Neutrophil (primary cell): ENCODE data around the gene USP5.
"Not testable (repeated sequence)": the region's sequence is repeated elsewhere in the genome, so short reads cannot be mapped to it uniquely, and the experiment has no call there.

Experiments used
- H3K27ac ChIP-seq: fragments of 200-600 bp; sonication (generic); 2 replicates; pipeline ENCODE4 v1.5.1; 2016; ENCODE audit warnings: mild to moderate bottlenecking, moderate library complexity
- H3K27me3 ChIP-seq: fragments of 200-600 bp; sonication (generic); 2 replicates; pipeline ENCODE4 v1.6.0; 2016; ENCODE audit warnings: mild to moderate bottlenecking
- H3K36me3 ChIP-seq: fragments of 200-600 bp; sonication (generic); 2 replicates; pipeline ENCODE4 v1.5.1; 2017
- H3K4me1 ChIP-seq, 2 experiments: fragments of 200-600 bp in 1 of 2; sonication (generic) in 1 of 2; 1 replicate in 1 of 2; 2 replicates in 1 of 2; pipeline versions ENCODE4 v1.5.1 to v1.6.1; 2013 to 2016; ENCODE audit warnings: low read depth in 1 of 2, low read length in 1 of 2, mild to moderate bottlenecking in 1 of 2, moderate library complexity in 1 of 2; ENCODE audit not compliant: control insufficient read depth in 1 of 2, insufficient read depth in 1 of 2
- H3K4me3 ChIP-seq, 2 experiments: fragments of 200-600 bp in 1 of 2; sonication (generic) in 1 of 2; 1 replicate in 1 of 2; 2 replicates in 1 of 2; pipeline ENCODE4 v1.5.1; 2013 to 2016; ENCODE audit warnings: low read depth in 1 of 2, low read length in 1 of 2, mild to moderate bottlenecking in 1 of 2, moderate library complexity in 1 of 2
- H3K9me3 ChIP-seq: fragments of 200-600 bp; sonication (generic); 2 replicates; pipeline ENCODE4 v1.5.1; 2016
- TF ChIP-seq, protein P1 (sequence below): fragments of 200-600 bp; sonication (generic); IDR thresholded peaks from 2 replicates; pipeline ENCODE4 v1.5.1; 2016; ENCODE audit warnings: antibody characterized with exemption

Gene USP5

DNA sequence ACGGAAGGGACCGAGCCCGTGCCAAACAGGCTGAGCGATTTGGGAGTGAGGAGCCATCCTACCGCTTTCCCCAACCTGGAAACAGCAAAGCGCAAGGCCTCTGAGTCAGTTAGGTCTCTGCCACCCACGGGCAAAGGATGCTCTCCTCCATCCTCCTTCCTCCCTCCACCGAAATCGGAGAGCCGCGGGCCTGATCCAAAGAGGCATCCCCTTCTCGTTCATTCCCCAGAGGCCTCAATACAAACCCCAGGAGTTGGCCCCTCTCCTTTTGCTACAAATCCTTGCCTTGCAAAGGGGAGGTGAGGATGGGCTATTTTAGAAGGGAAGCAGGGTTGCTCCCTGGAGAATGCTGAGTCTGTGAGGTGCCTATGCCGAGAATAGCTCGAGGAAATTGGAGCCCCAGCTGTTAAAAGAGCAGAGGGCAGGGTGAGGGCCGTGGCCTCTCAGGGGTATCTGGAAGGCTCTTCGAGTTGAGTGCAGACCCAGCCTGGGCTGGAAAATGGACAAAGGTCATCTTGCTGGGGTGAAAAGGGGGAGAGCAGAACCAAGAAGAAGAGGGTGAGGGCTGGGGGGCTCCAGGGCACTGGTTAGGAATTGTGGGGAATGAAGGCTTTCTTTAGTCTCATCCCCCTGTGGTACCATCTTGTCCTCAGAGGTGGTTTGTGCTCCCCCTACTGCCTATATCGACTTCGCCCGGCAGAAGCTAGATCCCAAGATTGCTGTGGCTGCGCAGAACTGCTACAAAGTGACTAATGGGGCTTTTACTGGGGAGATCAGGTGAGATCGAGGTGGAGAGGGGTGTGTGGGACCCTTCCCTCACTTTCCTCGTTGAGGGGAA lies 16.5 kb downstream of the USP5 start:
- Histone ChIP-seq H3K4me3 (peak overlapping the region; percentile 92 to 98), H3K9me3 (no peaks in the 10 kb centered on the region), H3K4me1 (peaks cover 58 to 60% of the 10 kb centered on the region in 2 experiments), H3K36me3 (peaks cover 24% of the 10 kb centered on the region), H3K27me3 (no peaks in the 10 kb centered on the region), H3K27ac (peak overlapping the region; percentile 86)
- TF ChIP-seq, protein P1, sequence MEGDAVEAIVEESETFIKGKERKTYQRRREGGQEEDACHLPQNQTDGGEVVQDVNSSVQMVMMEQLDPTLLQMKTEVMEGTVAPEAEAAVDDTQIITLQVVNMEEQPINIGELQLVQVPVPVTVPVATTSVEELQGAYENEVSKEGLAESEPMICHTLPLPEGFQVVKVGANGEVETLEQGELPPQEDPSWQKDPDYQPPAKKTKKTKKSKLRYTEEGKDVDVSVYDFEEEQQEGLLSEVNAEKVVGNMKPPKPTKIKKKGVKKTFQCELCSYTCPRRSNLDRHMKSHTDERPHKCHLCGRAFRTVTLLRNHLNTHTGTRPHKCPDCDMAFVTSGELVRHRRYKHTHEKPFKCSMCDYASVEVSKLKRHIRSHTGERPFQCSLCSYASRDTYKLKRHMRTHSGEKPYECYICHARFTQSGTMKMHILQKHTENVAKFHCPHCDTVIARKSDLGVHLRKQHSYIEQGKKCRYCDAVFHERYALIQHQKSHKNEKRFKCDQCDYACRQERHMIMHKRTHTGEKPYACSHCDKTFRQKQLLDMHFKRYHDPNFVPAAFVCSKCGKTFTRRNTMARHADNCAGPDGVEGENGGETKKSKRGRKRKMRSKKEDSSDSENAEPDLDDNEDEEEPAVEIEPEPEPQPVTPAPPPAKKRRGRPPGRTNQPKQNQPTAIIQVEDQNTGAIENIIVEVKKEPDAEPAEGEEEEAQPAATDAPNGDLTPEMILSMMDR: no peak

DNA sequence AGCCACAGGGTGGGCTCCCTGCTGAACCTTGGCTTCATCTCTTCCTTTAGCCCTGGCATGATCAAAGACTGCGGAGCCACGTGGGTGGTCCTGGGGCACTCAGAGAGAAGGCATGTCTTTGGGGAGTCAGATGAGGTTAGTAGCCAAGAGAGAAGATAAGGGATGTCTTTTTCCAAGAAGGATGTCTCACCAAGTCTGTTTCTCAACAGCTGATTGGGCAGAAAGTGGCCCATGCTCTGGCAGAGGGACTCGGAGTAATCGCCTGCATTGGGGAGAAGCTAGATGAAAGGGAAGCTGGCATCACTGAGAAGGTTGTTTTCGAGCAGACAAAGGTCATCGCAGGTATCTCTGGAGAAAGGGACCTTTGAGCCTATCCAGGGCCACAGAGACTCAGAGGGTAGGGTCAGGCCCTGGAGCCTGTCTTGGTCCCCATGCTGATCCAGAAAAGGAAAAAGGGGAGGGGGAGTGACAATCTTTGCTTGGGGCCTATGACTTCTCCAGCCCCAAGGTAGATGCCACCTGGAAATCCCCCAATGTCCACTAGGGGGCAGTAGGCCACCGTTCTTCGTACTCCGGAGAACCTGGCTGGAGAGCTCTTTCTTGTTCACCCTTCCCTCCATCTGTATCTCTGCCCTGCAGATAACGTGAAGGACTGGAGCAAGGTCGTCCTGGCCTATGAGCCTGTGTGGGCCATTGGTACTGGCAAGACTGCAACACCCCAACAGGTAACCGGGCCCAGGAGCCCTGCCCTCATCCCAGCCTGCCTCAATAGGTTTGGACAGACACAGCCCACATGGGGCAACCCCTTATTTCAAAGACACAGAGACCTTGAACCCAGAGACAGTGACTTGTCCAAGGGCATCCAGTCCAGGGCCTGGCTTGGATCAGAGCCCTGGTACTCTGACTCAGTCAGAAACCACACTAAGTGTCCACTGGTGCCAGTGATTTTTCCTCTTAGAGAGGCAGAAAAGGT lies 17.4 kb downstream of the USP5 start:
- Histone ChIP-seq H3K4me3 (peak overlapping the region; percentile 92 to 98), H3K27ac (peak overlapping the region; percentile 86)
- TF ChIP-seq, protein P1: peak; percentile 94

DNA sequence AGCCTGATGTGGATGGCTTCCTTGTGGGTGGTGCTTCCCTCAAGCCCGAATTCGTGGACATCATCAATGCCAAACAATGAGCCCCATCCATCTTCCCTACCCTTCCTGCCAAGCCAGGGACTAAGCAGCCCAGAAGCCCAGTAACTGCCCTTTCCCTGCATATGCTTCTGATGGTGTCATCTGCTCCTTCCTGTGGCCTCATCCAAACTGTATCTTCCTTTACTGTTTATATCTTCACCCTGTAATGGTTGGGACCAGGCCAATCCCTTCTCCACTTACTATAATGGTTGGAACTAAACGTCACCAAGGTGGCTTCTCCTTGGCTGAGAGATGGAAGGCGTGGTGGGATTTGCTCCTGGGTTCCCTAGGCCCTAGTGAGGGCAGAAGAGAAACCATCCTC lies 18.4 kb downstream of the USP5 start:
- Histone ChIP-seq H3K4me1 (peaks cover 70 to 72% of the 10 kb centered on the region in 2 experiments), H3K27ac (peak overlapping the region; percentile 86), H3K36me3 (peaks cover 21% of the 10 kb centered on the region)
- H3K9me3 ChIP-seq, H3K4me3 ChIP-seq, H3K27me3 ChIP-seq: not testable (repeated sequence)

More for the DNA sequence above, 17.4 kb downstream of the USP5 start:
- peaks cover 66 to 69% of the 10 kb centered on the region in 2 experiments for H3K4me1 ChIP-seq
- no peaks in the 10 kb centered on the region for H3K9me3 ChIP-seq
- peaks cover 21% of the 10 kb centered on the region for H3K36me3 ChIP-seq
- no peaks in the 10 kb centered on the region for H3K27me3 ChIP-seq

DNA sequence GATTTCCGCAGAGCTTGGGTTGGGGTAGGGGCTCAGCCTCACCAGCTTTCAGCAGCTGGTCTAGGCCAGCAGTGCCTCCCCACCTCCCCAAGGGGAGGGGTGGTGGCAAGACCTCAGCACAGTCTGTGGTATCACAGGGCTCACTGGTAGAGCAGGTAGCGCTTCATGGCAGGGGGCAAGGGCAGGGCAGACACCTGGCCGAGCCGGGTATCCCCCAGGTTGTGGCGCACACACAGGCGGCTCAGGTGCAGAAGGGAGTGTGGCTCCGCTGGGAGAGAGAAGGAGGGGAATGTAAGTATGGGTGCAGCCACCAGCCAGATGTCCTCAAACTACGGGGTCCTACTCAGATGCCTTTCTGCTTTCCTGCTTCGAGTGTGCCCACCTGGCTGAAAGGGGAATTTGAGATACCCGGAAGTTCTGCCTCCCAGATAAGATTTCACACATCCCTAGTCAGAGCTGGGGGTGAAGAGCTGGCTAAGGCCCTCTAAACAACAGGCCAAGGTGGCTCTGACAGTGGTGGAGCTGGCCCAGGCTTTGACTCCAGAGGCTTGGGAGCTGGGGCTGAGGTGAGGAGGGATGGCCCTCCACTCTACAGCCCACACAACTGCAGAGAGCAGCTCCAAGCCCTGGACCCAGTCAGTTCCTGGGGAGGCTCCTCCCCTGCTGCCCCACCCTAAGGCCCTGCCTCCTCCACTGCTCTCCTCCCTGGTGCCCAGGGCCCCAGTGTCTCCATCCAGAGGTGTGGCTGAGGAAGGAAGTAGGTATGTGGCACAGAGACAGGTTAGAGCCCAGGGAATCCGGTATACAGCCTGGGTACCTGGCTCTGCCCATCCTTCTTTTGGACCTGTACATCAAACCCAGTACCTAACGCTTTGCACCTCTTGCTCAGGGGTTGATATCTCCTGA lies 19.4 kb downstream of the USP5 start:
- Histone ChIP-seq H3K4me3 (peak overlapping the region; percentile 82 to 95), H3K36me3 (peaks cover 21% of the 10 kb centered on the region), H3K27me3 (no peaks in the 10 kb centered on the region), H3K9me3 (no peaks in the 10 kb centered on the region), H3K4me1 (peaks cover 69 to 77% of the 10 kb centered on the region in 2 experiments), H3K27ac (peak overlapping the region; percentile 86)
- TF ChIP-seq, protein P1: no peak

DNA sequence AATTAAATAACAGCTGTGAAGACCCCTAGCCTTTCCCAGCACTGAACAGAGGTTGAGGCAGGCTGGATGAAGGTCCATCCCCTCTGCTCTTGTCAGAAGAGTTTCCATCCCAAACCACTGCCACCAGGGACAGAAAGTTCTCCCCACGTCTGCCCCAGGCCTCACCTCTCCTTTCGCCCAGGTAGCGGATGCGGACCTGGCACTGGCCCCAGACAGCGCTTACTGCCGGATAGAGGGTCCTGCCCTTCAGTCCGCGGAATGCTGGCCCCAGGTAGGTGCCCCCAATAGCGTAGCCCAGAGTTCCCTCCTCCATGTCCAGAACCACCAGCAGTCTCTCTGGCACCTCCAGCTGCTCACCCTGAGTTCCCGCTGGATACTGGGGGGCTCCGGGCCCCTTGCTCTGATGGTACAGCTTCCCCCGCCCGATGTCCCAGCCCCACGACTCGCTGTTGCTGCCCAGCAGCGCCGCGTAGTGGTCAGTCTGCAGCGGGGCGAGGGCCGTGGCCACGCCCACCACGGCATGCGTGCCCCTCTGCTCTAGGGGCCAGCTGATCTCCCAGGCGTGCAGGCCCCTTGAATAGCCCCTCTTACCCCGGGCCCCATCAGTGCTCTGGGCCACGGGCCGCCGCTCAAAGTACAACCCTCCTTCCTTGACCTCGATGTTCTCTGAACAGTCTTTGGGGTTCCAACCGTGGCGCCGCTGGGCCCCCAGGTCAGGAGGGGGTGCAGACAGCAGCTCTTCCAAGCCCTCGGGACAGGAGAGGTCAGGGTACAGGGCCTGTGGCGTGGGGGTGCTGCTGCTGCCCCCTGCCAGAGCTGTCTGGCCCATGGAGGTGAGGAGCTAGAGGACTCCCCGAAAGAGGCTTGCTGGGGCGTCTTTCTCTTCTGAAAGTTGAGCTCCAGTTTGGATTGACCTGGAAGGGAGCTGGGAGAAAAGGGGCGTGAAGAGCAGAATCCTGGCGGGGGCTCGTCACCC lies 20.4 kb downstream of the USP5 start:
- peaks cover 60 to 70% of the 10 kb centered on the region in 2 experiments for H3K4me1 ChIP-seq
- H3K4me3 ChIP-seq: peak overlapping the region; percentile 82 to 95

More for the DNA sequence above, 20.4 kb downstream of the USP5 start:
- peaks cover 21% of the 10 kb centered on the region for H3K36me3 ChIP-seq
- no peaks in the 10 kb centered on the region for H3K9me3 ChIP-seq
- TF ChIP-seq, protein P1: peak; percentile 99
- H3K27ac ChIP-seq: peak overlapping the region; percentile 86
- no peaks in the 10 kb centered on the region for H3K27me3 ChIP-seq
